SK-N-SH (cell line): ENCODE measurements around the gene APPL2. TPM values are rescaled to one million over a fixed set of nuclear protein-coding genes. Genes with fewer than 3 reads are reported as not detected.

Experiments
- CTCF ChIA-PET: fragments of 300-600, 350-600 bp; formaldehyde crosslinking; extraction: SDS; loops from one replicate; lab custom pipeline; 2021; lab: Yijun Ruan, JAX
- POLR2A ChIA-PET: fragments of 350-600 bp; sonication (Branson Sonifier 250); formaldehyde crosslinking; extraction: SDS; loops from one replicate; lab custom pipeline; 2020; ENCODE audit warnings: antibody characterized with exemption, inconsistent platforms; lab: Yijun Ruan, JAX
- DNase-seq: peaks from one replicate; pipeline ENCODE4 v3.0.0; 2012
- H2AFZ ChIP-seq: fragments of 200-600 bp; sonication (generic); 2 replicates; pipeline ENCODE4 v1.8.1; 2016; ENCODE audit warnings: antibody characterized with exemption, mild to moderate bottlenecking, low read depth
- H3F3A ChIP-seq: fragments of 200-600 bp; sonication (generic); replicated peaks from 2 replicates; pipeline ENCODE3; 2016; ENCODE audit warnings: antibody characterized with exemption, mild to moderate bottlenecking; ENCODE audit not compliant: insufficient read depth
- H3K27ac ChIP-seq, 2 experiments: fragments of 200-500 bp in 1 of 2; fragments of 200-600 bp in 1 of 2; sonication (Bioruptor generic) in 1 of 2; sonication (generic), shearing (Covaris generic) in 1 of 2; 2 replicates each; pipeline versions ENCODE4 v1.5.1 to v1.6.1; 2014 to 2016; ENCODE audit warnings: low read depth in 2 of 2, inconsistent platforms in 1 of 2, low read length in 1 of 2, mild to moderate bottlenecking in 1 of 2, mixed read lengths in 1 of 2
- H3K27me3 ChIP-seq: fragments of 200-600 bp; sonication (generic), shearing (Covaris generic); 2 replicates; pipeline ENCODE4 v1.6.1; 2016; ENCODE audit warnings: mixed run types; ENCODE audit not compliant: insufficient read depth
- H3K36me3 ChIP-seq, 2 experiments: fragments of 200-500 bp in 1 of 2; fragments of 200-600 bp in 1 of 2; sonication (Bioruptor generic) in 1 of 2; sonication (generic) in 1 of 2; replicated peaks in 1 of 2; 2 replicates each; pipeline versions ENCODE3 to v1.5.1; 2014 to 2016; ENCODE audit warnings: low read length in 1 of 2, mild to moderate bottlenecking in 1 of 2; ENCODE audit not compliant: insufficient read depth in 2 of 2, control insufficient read depth in 1 of 2
- H3K4me1 ChIP-seq, 2 experiments: fragments of 200-500 bp in 1 of 2; fragments of 200-600 bp in 1 of 2; sonication (Bioruptor generic) in 1 of 2; sonication (generic), shearing (Covaris generic) in 1 of 2; 2 replicates each; pipeline versions ENCODE4 v1.5.1 to v1.6.1; 2014 to 2016; ENCODE audit warnings: low read depth in 1 of 2, low read length in 1 of 2, mixed run types in 1 of 2; ENCODE audit not compliant: insufficient read depth in 2 of 2, control insufficient read depth in 1 of 2
- H3K4me2 ChIP-seq: fragments of 200-600 bp; sonication (generic), shearing (Covaris generic); 2 replicates; pipeline ENCODE4 v1.6.1; 2017; ENCODE audit warnings: mixed run types
- H3K4me3 ChIP-seq, 2 experiments: fragments of 200-500 bp in 1 of 2; fragments of 200-600 bp in 1 of 2; sonication (Bioruptor generic) in 1 of 2; sonication (generic), shearing (Covaris generic) in 1 of 2; 2 replicates each; pipeline versions ENCODE4 v1.5.1 to v1.8.1; 2014 to 2016; ENCODE audit warnings: low read depth in 2 of 2, inconsistent platforms in 1 of 2, low read length in 1 of 2, mild to moderate bottlenecking in 1 of 2, mixed read lengths in 1 of 2, moderate library complexity in 1 of 2
- H3K79me2 ChIP-seq: fragments of 200-600 bp; sonication (generic); 2 replicates; pipeline ENCODE4 v1.8.1; 2017; ENCODE audit warnings: mild to moderate bottlenecking; ENCODE audit not compliant: insufficient read depth
- H3K9ac ChIP-seq: fragments of 200-600 bp; sonication (generic); 2 replicates; pipeline ENCODE4 v1.6.1; 2017; ENCODE audit warnings: mixed run types
- H3K9me2 ChIP-seq: fragments of 200-600 bp; sonication (generic); 2 replicates; pipeline ENCODE4 v1.6.1; 2017; ENCODE audit warnings: mixed run types
- H3K9me3 ChIP-seq: fragments of 200-600 bp; sonication (generic); 2 replicates; pipeline ENCODE4 v1.6.1; 2017; ENCODE audit warnings: mixed run types, mild to moderate bottlenecking, moderate library complexity
- H4K20me1 ChIP-seq: fragments of 200-600 bp; sonication (generic); 2 replicates; pipeline ENCODE4 v1.6.1; 2017; ENCODE audit warnings: mild to moderate bottlenecking, mixed run types; ENCODE audit not compliant: insufficient read depth
- CHD2 ChIP-seq: fragments of 150-350 bp; IDR thresholded peaks from 2 replicates; pipeline ENCODE4 v1.6.1; 2018; ENCODE audit warnings: low read length; ENCODE audit not compliant: partially characterized antibody
- EP300 ChIP-seq, 2 experiments: IDR thresholded peaks; 2 replicates each; pipeline versions ENCODE4 v1.4.0 to v1.6.1; 2012; ENCODE audit warnings: borderline replicate concordance in 1 of 2, low read depth in 1 of 2, low read length in 1 of 2
- FOXM1 ChIP-seq: IDR thresholded peaks from 2 replicates; pipeline ENCODE4 v1.4.0; 2012; ENCODE audit warnings: low read depth, mild to moderate bottlenecking
- MEF2A ChIP-seq: IDR thresholded peaks from 2 replicates; pipeline ENCODE4 v1.4.0; 2012; ENCODE audit warnings: low read depth, borderline replicate concordance
- MXI1 ChIP-seq: IDR thresholded peaks from 2 replicates; pipeline ENCODE4 v1.6.1; 2012; ENCODE audit warnings: mild to moderate bottlenecking, low read depth, low read length, improper control_type of control experiment
- RFX5 ChIP-seq: IDR thresholded peaks from 2 replicates; pipeline ENCODE4 v1.6.1; 2012; ENCODE audit warnings: mild to moderate bottlenecking, improper control_type of control experiment, low read length
- RXRA ChIP-seq: IDR thresholded peaks from 2 replicates; pipeline ENCODE4 v1.4.0; 2012; ENCODE audit warnings: low read depth, mild to moderate bottlenecking, borderline replicate concordance
- SIN3A ChIP-seq: IDR thresholded peaks from 2 replicates; pipeline ENCODE4 v1.6.1; 2012; ENCODE audit warnings: low read depth, mild to moderate bottlenecking, low read length, moderate library complexity, borderline replicate concordance
- SMC3 ChIP-seq: IDR thresholded peaks from 2 replicates; pipeline ENCODE4 v1.6.1; 2012; ENCODE audit warnings: low read depth, low read length, improper control_type of control experiment
- TAF1 ChIP-seq: IDR thresholded peaks from 2 replicates; pipeline ENCODE4 v1.6.1; 2012; ENCODE audit warnings: low read depth, mild to moderate bottlenecking, low read length, moderate library complexity, borderline replicate concordance
- USF1 ChIP-seq: IDR thresholded peaks from 2 replicates; pipeline ENCODE4 v1.4.0; 2012; ENCODE audit warnings: low read depth, borderline replicate concordance
- ZBTB33 ChIP-seq: IDR thresholded peaks from 2 replicates; pipeline ENCODE4 v1.4.0; 2012; ENCODE audit warnings: low read depth, borderline replicate concordance
- WGBS: methylation state at CpG from one replicate; pipeline ENCODE4 v1.1.6; 2017; ENCODE audit warnings: low lambda C conversion rate; 5-methylcytosine and 5-hydroxymethylcytosine counted together
- polyA plus RNA-seq, 3 experiments: library from polyadenylated mRNA; depleted of rRNA; stranded (reverse); fragments of >200 nt; gene quantifications; 2 replicates each; pipeline ENCODE4 v1.2.3, GENCODE V29; 2012
- TF ChIP-seq, protein P1 (sequence below): IDR thresholded peaks from 2 replicates; pipeline ENCODE4 v1.6.1; 2012; ENCODE audit warnings: mild to moderate bottlenecking, low read depth, low read length, moderate library complexity
- TF ChIP-seq, protein P2 (sequence below): fragments of 150-350 bp; IDR thresholded peaks from 2 replicates; pipeline ENCODE4 v1.6.1; 2017; ENCODE audit warnings: antibody characterized with exemption, low read length, low read depth, borderline replicate concordance

Gene APPL2
- polyA plus RNA-seq, 1 of the 3 experiments (the other 2 are of a cell fraction), result 59.2 TPM

DNA sequence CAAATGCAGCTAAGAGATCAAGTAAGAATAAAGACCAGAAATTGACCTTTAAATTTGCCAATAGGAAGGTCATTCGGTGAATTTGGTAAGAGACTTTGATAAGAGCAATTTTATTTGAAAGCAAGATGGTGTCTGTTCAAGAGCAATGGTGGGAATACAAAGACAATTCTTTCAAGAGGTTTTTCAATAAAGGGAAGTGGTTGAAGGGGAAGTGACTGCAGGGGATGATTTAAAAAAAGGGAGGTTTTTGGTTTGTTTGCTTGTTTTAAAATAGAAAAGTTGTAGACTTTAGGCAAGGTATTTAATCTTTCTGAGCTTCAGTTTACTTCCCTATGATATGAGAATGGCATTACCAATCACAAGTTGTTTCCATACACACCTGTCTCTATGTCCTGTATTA is 4.3 kb upstream of the APPL2 start:
- H3K4me2 ChIP-seq, result no peak overlapping the region
- H2AFZ ChIP-seq, result no peak overlapping the region
- TF ChIP-seq CHD2, result no peak
- no peak for TF ChIP-seq FOXM1
- TF ChIP-seq, protein P1, sequence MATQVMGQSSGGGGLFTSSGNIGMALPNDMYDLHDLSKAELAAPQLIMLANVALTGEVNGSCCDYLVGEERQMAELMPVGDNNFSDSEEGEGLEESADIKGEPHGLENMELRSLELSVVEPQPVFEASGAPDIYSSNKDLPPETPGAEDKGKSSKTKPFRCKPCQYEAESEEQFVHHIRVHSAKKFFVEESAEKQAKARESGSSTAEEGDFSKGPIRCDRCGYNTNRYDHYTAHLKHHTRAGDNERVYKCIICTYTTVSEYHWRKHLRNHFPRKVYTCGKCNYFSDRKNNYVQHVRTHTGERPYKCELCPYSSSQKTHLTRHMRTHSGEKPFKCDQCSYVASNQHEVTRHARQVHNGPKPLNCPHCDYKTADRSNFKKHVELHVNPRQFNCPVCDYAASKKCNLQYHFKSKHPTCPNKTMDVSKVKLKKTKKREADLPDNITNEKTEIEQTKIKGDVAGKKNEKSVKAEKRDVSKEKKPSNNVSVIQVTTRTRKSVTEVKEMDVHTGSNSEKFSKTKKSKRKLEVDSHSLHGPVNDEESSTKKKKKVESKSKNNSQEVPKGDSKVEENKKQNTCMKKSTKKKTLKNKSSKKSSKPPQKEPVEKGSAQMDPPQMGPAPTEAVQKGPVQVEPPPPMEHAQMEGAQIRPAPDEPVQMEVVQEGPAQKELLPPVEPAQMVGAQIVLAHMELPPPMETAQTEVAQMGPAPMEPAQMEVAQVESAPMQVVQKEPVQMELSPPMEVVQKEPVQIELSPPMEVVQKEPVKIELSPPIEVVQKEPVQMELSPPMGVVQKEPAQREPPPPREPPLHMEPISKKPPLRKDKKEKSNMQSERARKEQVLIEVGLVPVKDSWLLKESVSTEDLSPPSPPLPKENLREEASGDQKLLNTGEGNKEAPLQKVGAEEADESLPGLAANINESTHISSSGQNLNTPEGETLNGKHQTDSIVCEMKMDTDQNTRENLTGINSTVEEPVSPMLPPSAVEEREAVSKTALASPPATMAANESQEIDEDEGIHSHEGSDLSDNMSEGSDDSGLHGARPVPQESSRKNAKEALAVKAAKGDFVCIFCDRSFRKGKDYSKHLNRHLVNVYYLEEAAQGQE, result no peak
- TF ChIP-seq MEF2A, result no peak
- TF ChIP-seq MXI1, result no peak
- no peak for TF ChIP-seq RXRA
- TF ChIP-seq RFX5, result no peak
- no peak overlapping the region for H3K9ac ChIP-seq
- peaks cover 9% of the 10 kb centered on the region for H3K79me2 ChIP-seq
- H4K20me1 ChIP-seq, result no peaks in the 10 kb centered on the region
- no peak overlapping the region for H3K27ac ChIP-seq
- H3F3A ChIP-seq, result peaks cover 4% of the 10 kb centered on the region
- no peaks in the 10 kb centered on the region for H3K9me3 ChIP-seq
- no peaks in the 10 kb centered on the region for H3K27me3 ChIP-seq
- ChIA-PET CTCF (no interaction called here), POLR2A (no interaction called here)
- no peak overlapping the region for H3K4me3 ChIP-seq
- H3K9me2 ChIP-seq, result no peaks in the 10 kb centered on the region
- WGBS, result 42% methylated on average over 1 of the region's 1 CpG
- no peak for DNase-seq
- no peaks in the 10 kb centered on the region for H3K4me1 ChIP-seq
- no peaks in the 10 kb centered on the region for H3K36me3 ChIP-seq

- Histone ChIP-seq H3K4me1 (peaks cover 0 to 2% of the 10 kb centered on the region in 2 experiments; a peak in 2 of 4 replicates), H3K79me2 (peaks cover 15% of the 10 kb centered on the region), H3K4me2 (no peak overlapping the region), H3K9ac (no peak overlapping the region), H3K27ac (no peak overlapping the region), H3K27me3 (no peaks in the 10 kb centered on the region), H3K36me3 (no peaks in the 10 kb centered on the region), H4K20me1 (peaks cover 2% of the 10 kb centered on the region; the same call in 1 of the 2 replicates), H3F3A (peaks cover 6% of the 10 kb centered on the region), H3K9me3 (no peaks in the 10 kb centered on the region), H3K9me2 (no peaks in the 10 kb centered on the region), H3K4me3 (no peak overlapping the region), H2AFZ (no peak overlapping the region)
- TF ChIP-seq RXRA (no peak), USF1 (no peak), ZBTB33 (no peak), SIN3A (no peak), TAF1 (no peak), SMC3 (no peak), CHD2 (no peak), EP300 (IDR thresholded peaks at IDR 0.05; ENCODE audit: borderline replicate concordance in 1 of 2, low read depth in 1 of 2, low read length in 1 of 2) (no peak)
- TF ChIP-seq, protein P2, sequence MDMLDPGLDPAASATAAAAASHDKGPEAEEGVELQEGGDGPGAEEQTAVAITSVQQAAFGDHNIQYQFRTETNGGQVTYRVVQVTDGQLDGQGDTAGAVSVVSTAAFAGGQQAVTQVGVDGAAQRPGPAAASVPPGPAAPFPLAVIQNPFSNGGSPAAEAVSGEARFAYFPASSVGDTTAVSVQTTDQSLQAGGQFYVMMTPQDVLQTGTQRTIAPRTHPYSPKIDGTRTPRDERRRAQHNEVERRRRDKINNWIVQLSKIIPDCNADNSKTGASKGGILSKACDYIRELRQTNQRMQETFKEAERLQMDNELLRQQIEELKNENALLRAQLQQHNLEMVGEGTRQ, result no peak
- TF ChIP-seq, protein P1, result no peak
- 56% methylated on average over 5 of the region's 5 CpGs for WGBS
- no peak for DNase-seq
- ChIA-PET CTCF (no interaction called here), POLR2A (no interaction called here)
These were observed 3.3 kb upstream of the APPL2 start for GRCh38 chr12:105239304-105239703.
